Measurements from ENCODE around the gene PRKCH.
A peak's percentile ranks its signal among the peaks of the same experiment; 100 is the strongest.
"Not testable (repeated sequence)": the region's sequence is repeated elsewhere in the genome, so short reads cannot be mapped to it uniquely, and the experiment has no call there.

PRKCH gene

GRCh38 chr14:61460063-61460462, 138.7 kb downstream of the PRKCH start:
- no peak for DNase-seq (ENCODE audit: low read depth)

- DNase-seq (ENCODE audit: low read depth) = no peak
Measured at GRCh38 chr14:61460718-61461611, 139.6 kb downstream of the PRKCH start.

GRCh38 chr14:61461808-61462275, 140.5 kb downstream of the PRKCH start:
- DNase-seq (ENCODE audit: low read depth) = no peak

- DNase-seq (ENCODE audit: low read depth) = no peak
Measured at GRCh38 chr14:61462566-61463193, 141.3 kb downstream of the PRKCH start.

GRCh38 chr14:61463664-61464285, 142.4 kb downstream of the PRKCH start:
- no peak for DNase-seq (ENCODE audit: low read depth)

- not testable (repeated sequence) for DNase-seq (ENCODE audit: low read depth)
Measured at GRCh38 chr14:61464539-61465320, 143.4 kb downstream of the PRKCH start.

GRCh38 chr14:61466249-61466904, 145.0 kb downstream of the PRKCH start:
- peak; percentile 89 for DNase-seq (ENCODE audit: low read depth)

GRCh38 chr14:61466905-61467280, 145.5 kb downstream of the PRKCH start:
- no peak for DNase-seq (ENCODE audit: low read depth)

- DNase-seq (ENCODE audit: low read depth) = no peak
Measured at GRCh38 chr14:61467296-61467695, 145.9 kb downstream of the PRKCH start.

GRCh38 chr14:61468063-61468825, 146.9 kb downstream of the PRKCH start:
- DNase-seq (ENCODE audit: low read depth) = no peak

- DNase-seq (ENCODE audit: low read depth) = no peak
Measured at GRCh38 chr14:61469781-61470180, 148.4 kb downstream of the PRKCH start.

GRCh38 chr14:61470261-61470960, 149.0 kb downstream of the PRKCH start:
- peak; percentile 64 for DNase-seq (ENCODE audit: low read depth)

GRCh38 chr14:61470961-61471293, 149.5 kb downstream of the PRKCH start:
- no peak for DNase-seq (ENCODE audit: low read depth)

GRCh38 chr14:61471297-61472005, 150.1 kb downstream of the PRKCH start:
- no peak for DNase-seq (ENCODE audit: low read depth)

GRCh38 chr14:61472011-61472672, 150.8 kb downstream of the PRKCH start:
- peak; percentile 98 for DNase-seq (ENCODE audit: low read depth)

GRCh38 chr14:61472801-61473376, 151.5 kb downstream of the PRKCH start:
- no peak for DNase-seq (ENCODE audit: low read depth)

- no peak for DNase-seq (ENCODE audit: low read depth)
Measured at GRCh38 chr14:61474015-61474414, 152.6 kb downstream of the PRKCH start.

GRCh38 chr14:61474701-61475100, 153.3 kb downstream of the PRKCH start:
- DNase-seq (ENCODE audit: low read depth) = no peak

GRCh38 chr14:61475316-61475715, 153.9 kb downstream of the PRKCH start:
- DNase-seq (ENCODE audit: low read depth) = no peak

Measured in GM04503 (cell line).